Pancreas (tissue), 10 donors: ENCODE measurements around the gene CCDC7. TPM values are rescaled to one million over a fixed set of nuclear protein-coding genes. Genes with fewer than 3 reads are reported as not detected.

Experiments
- ATAC-seq, 4 donors: fragments of 200-7000 bp; cut with Tn5 transposase; one replicate each; pipeline versions ENCODE4 v1.8.0 to v1.9.1; 2020; ENCODE audit warnings: mild to moderate bottlenecking in 4 of 4, moderate library complexity in 4 of 4
- DNase-seq, 6 donors: peaks; one replicate each; pipeline ENCODE4 v3.0.0-alpha.2; 2020
- FAIRE-seq: peaks from 2 replicates; lab custom pipeline; 2012; peaks lifted over from hg19 to GRCh38; lab: Jason Lieb, UNC
- H3K27ac ChIP-seq, 4 donors: fragments of 200-600 bp; sonication (generic); 1 replicate in 3 of 4; 2 replicates in 1 of 4; pipeline versions ENCODE4 v1.5.0 to v1.8.0; 2020
- H3K27me3 ChIP-seq, 4 donors: fragments of 200-600 bp; one replicate each; pipeline ENCODE4 v1.8.0; 2021
- H3K36me3 ChIP-seq, 3 donors: fragments of 200-600 bp; sonication (generic) in 1 of 3; one replicate each; pipeline versions ENCODE4 v1.5.0 to v1.8.0; 2020 to 2021
- H3K4me1 ChIP-seq, 3 donors: fragments of 200-600 bp; one replicate each; pipeline ENCODE4 v1.8.0; 2021
- H3K4me3 ChIP-seq, 4 donors: fragments of 200-600 bp; sonication (generic) in 2 of 4; one replicate each; pipeline versions ENCODE4 v1.5.0 to v1.8.0; 2020 to 2021
- H3K9me3 ChIP-seq, 4 donors: fragments of 200-600 bp; one replicate each; pipeline ENCODE4 v1.8.0; 2021
- WGBS, 2 donors: extraction: QIAGEN DNeasy Blood & Tissue Kit; methylation state at CpG; one replicate each; pipeline ENCODE4 v1.1.7; 2013; 5-methylcytosine and 5-hydroxymethylcytosine counted together
- intact Hi-C, 3 donors: fragments of 100-400 bp; cut with DNase I; formaldehyde crosslinking; loops; one replicate each; pipeline versions ENCODE4 v1.11.1 to v1.14.2; 2022
- polyA plus RNA-seq, 2 donors: library from polyadenylated mRNA; stranded (reverse); fragments of 200-250 nt; gene quantifications; one replicate each; pipeline ENCODE4 v1.2.3, GENCODE V29; 2013
- total RNA-seq, 6 donors: library from RNA; stranded (reverse); fragmentation: NEBNext Ultra II Directional in 4 of 6; extraction: Animal tissue kit (Norgen Biotek cat#: 25700) in 4 of 6; gene quantifications; one replicate each; pipeline versions ENCODE4 v1.2.1 to v1.2.4, GENCODE V29; 2021 to 2023
- TF ChIP-seq, protein P1 (sequence below), 4 donors: fragments of 200-600 bp; sonication (generic) in 3 of 4; IDR thresholded peaks; one replicate each; pipeline versions ENCODE4 v1.5.0 to v1.8.0; 2021; ENCODE audit warnings: antibody characterized with exemption in 4 of 4
- donor health status: healthy with polysubstance abuse.
- donor health status: DM: no; HTN: no; CAD: no; lungs with moderate emphysema.
- donor health status: DM: no; HTN: no; CAD: no.
- donor health status: control.
- donor health status: control.
- donor health status: Bipolar disorder and iron deficiency.
- donor health status: DM: yes; HTN: yes; CAD: no.
- donor health status: DM: no; HTN: no; CAD: no.
- donor health status: DM: no; HTN: no; CAD: no.
- donor health status: DM: yes; HTN: yes; CAD: no.

Gene CCDC7
- total and polyA plus RNA-seq, 8 donors = 1.8 to 15.8 (median 7.8) TPM

DNA sequence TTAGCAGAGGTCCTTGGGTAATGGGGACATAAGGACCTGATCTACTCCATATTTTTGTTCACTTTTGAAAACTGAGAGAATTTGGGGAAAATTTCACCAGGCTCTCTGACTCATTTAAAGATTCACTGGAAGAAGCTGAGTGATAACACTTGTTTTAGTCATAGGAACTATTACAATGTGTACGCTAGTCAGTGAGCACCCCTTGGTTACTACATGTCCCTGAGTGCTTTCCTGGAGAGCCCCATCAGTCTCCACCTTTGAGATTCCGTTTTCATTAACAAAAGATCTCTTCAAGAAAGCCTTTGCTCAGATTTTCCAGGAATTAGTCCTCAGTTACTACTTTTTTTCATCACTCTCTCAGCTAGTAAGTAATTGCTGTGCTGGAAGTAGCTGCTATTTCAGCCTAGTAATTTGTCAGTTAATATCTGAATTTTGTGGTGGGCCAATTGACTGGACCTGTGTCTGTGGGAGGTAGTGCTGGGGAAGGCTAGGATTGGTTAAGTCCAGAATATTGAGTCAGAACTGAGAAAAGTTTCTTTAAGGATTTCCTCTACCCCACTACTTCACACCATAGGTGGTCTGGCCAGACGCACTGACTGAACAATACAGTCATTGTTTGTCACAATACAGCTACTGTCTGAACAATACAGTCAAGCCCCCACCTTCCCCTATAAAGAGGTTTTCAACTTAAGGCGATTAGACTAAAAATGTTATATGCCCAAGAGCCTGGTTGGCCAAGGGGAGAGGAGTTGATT, 235.0 kb downstream of the CCDC7 start:
- WGBS, 2 donors = 77 to 83% methylated on average over 4 of the region's 4 CpGs
- H3K27ac ChIP-seq = no peak overlapping the region
- H3K4me3 ChIP-seq = no peak overlapping the region
- H3K36me3 ChIP-seq = no peaks in the 10 kb centered on the region
- H3K4me1 ChIP-seq = no peaks in the 10 kb centered on the region
- ATAC-seq (no peak), FAIRE-seq (no peak), DNase-seq (no peak)
- no peaks in the 10 kb centered on the region for H3K27me3 ChIP-seq
- no peaks in the 10 kb centered on the region for H3K9me3 ChIP-seq
- TF ChIP-seq, protein P1, sequence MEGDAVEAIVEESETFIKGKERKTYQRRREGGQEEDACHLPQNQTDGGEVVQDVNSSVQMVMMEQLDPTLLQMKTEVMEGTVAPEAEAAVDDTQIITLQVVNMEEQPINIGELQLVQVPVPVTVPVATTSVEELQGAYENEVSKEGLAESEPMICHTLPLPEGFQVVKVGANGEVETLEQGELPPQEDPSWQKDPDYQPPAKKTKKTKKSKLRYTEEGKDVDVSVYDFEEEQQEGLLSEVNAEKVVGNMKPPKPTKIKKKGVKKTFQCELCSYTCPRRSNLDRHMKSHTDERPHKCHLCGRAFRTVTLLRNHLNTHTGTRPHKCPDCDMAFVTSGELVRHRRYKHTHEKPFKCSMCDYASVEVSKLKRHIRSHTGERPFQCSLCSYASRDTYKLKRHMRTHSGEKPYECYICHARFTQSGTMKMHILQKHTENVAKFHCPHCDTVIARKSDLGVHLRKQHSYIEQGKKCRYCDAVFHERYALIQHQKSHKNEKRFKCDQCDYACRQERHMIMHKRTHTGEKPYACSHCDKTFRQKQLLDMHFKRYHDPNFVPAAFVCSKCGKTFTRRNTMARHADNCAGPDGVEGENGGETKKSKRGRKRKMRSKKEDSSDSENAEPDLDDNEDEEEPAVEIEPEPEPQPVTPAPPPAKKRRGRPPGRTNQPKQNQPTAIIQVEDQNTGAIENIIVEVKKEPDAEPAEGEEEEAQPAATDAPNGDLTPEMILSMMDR (IDR thresholded peaks at IDR 0.05) = no peak
- intact Hi-C loops = no loop called here

DNA sequence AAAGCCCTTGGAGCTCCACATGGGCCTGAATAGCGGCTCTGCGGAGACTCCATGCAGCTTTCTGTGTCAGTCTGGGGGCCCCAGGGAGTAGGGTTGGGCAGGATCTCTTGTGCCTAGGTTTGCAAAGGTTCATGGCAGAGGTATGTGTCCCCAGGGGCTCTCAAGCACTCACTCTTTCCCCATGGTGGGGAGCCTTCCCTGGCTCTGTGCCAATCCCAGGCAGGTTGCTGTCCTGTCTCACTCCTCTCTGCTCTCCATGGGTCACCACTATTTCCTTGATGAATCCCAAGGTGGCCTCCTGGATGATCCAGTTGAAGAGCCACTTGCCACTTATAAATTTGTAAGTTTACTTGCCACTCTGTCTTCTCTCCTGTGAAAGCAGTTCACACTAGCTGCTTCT, 238.4 kb downstream of the CCDC7 start:
- Histone ChIP-seq H3K36me3 (no peaks in the 10 kb centered on the region), H3K4me3 (no peak overlapping the region), H3K27ac (no peak overlapping the region), H3K9me3 (no peaks in the 10 kb centered on the region), H3K4me1 (no peaks in the 10 kb centered on the region), H3K27me3 (no peaks in the 10 kb centered on the region)
- intact Hi-C loops = no loop called here
- TF ChIP-seq, protein P1 (IDR thresholded peaks at IDR 0.05) = no peak
- ATAC-seq (no peak), FAIRE-seq (no peak), DNase-seq (peak in 2 of 6 donors; percentile 22 to 37)
- WGBS, 2 donors = 96 to 100% methylated on average over 2 of the region's 2 CpGs

DNA sequence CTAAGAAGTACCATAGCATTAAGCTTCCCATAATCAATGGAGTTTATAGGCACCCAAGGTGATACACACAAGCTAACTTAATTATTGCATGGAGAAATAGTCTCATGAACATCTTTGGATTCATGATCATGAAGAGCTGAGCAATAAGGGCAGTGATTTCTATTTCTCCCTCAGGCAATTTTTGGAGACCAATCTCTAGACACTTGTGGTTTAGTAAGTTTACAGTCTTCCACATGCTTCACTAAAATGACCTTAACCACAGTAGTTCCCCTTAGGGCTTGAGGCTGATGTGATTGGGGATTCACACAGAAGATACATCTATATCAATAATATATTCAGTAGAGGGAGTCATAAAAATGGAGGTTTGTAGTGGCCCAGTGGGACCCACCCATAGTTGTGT, 241.2 kb downstream of the CCDC7 start:
- no peak for FAIRE-seq
- Histone ChIP-seq H3K9me3 (no peaks in the 10 kb centered on the region), H3K27me3 (no peaks in the 10 kb centered on the region), H3K4me1 (no peaks in the 10 kb centered on the region), H3K4me3 (no peak overlapping the region), H3K36me3 (no peaks in the 10 kb centered on the region), H3K27ac (no peak overlapping the region)
- intact Hi-C loops = no loop called here
- TF ChIP-seq, protein P1 (IDR thresholded peaks at IDR 0.05) = no peak
- ATAC-seq = no peak
- no peak for DNase-seq

DNA sequence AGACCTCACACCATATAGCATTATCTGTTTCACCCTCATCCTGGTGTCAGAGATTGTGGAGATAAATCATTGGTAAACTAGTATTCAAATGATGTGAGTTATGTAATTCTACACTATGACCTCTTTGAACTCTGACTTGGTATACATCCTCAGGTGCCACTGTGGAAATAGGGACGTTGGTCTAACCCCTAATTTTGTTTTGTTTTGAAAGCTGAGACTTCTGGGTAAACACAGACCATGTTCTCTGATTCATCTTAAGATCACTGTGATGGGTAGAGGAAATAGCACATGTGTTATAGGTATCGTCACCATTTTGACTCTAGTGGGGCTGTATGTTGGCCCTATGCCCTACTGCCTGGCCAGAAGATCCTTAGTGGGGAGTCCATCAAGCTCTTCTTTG, 241.6 kb downstream of the CCDC7 start:
- DNase-seq = no peak
- TF ChIP-seq, protein P1 (IDR thresholded peaks at IDR 0.05) = no peak

DNA sequence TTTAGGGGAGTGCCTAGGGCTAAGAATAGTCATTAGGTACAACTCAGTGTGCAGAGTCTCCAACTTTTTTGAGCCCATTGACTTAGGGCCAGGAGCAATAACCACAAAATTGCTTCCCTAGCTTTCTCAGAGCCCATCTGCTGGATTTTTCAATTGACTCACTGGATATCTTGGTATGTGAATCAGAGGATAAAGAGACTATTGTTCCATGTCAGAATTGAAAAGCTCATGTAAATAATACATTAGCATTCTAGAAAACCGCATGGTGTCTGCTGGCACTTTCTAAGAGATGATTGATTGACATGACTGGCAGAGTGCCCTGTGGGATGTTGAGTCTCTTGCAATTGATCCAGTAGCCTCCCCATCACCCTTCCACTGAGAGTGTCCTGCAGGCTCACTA, 246.2 kb downstream of the CCDC7 start:
- Histone ChIP-seq H3K4me3 (no peak overlapping the region), H3K4me1 (no peaks in the 10 kb centered on the region), H3K27ac (no peak overlapping the region), H3K9me3 (no peaks in the 10 kb centered on the region), H3K36me3 (no peaks in the 10 kb centered on the region), H3K27me3 (no peaks in the 10 kb centered on the region)
- TF ChIP-seq, protein P1 (IDR thresholded peaks at IDR 0.05) = no peak
- intact Hi-C loops = no loop called here
- DNase-seq (no peak), FAIRE-seq (no peak), ATAC-seq (no peak)
- whole genome bisulfite sequencing, 2 donors = 28 to 29% methylated on average over 1 of the region's 1 CpG

More for the DNA sequence above, 241.6 kb downstream of the CCDC7 start:
- H3K4me3 ChIP-seq = no peak overlapping the region
- no peaks in the 10 kb centered on the region for H3K36me3 ChIP-seq
- H3K27me3 ChIP-seq = no peaks in the 10 kb centered on the region
- H3K4me1 ChIP-seq = no peaks in the 10 kb centered on the region
- intact Hi-C loops = no loop called here
- no peaks in the 10 kb centered on the region for H3K9me3 ChIP-seq
- 81% methylated on average over 2 of the region's 2 CpGs for WGBS, 2 donors
- no peak for FAIRE-seq
- no peak overlapping the region for H3K27ac ChIP-seq
- no peak for ATAC-seq
